ENCODE results near the gene OIP5.
"Not testable (repeated sequence)": the region's sequence is repeated elsewhere in the genome, so short reads cannot be mapped to it uniquely, and the experiment has no call there.

The OIP5 gene

DNA sequence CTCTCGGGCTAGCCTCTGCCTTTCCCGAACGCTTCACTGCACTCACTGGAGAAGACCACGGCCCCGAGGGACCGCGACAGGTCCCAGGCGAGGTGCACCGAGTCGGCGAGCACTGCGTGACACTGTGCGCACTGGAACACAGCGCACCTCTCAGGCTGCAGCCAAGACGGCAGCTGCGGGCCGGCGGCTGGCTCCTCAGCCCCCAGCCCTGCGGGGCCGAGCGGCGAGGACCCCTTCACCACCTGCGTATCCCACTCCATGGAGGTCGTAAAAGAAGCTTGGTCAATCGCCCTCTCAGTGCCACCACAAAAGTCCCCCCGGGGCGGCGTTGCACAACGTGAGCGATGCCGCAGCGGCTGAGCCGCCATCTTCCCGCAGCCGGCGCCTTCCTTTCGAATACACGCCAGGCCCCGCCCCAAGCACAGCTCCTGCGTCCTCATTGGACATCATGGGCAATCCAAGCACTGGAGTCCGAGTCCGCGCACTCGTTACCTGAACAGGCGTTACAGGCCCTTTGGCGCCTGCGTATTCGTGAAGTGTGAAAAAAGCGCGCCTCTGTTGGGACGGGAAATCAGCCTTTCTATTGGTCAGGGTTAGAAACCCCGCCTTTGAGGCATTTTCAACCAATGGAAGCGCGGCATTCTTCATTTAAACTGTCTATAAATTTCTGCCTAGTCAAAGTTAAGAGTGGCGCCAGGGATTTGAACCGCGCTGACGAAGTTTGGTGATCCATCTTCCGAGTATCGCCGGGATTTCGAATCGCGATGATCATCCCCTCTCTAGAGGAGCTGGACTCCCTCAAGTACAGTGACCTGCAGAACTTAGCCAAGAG lies at the start of gene OIP5, which contains the start of gene NUSAP1:
TSS of gene OIP5 (minus strand) at position 398 of the 832 bp plus-strand sequence. CDS start at position 368, 30 bp downstream.
TSS of gene NUSAP1 (plus strand) at position 688 of the 832 bp plus-strand sequence. CDS start at position 765, 77 bp downstream.
- peak; percentile 94 to 98 (median 97) for DNase-seq (ENCODE audit: low read depth in 3 of 3)

DNA sequence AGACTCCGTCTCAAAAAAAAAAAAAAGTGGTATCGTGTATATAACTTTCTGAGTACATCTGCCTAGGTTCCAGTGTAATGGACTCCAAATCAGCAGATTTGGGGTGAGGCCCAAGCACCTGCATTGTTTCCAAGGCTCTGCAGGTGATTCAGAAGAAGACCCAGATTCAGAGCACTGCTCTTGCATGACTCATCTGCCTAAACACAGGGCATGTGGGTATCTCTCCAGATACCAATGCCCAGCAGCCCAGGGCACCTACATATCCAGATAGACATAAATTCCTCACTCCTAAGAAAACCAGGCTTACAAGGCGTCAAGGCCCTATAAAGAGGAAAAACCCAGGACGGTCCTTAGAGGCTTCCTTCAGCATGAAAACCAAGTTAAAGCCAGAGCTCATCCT lies 45.6 kb upstream of the OIP5 start:
- DNase-seq (ENCODE audit: low read depth in 3 of 3): no peak

DNA sequence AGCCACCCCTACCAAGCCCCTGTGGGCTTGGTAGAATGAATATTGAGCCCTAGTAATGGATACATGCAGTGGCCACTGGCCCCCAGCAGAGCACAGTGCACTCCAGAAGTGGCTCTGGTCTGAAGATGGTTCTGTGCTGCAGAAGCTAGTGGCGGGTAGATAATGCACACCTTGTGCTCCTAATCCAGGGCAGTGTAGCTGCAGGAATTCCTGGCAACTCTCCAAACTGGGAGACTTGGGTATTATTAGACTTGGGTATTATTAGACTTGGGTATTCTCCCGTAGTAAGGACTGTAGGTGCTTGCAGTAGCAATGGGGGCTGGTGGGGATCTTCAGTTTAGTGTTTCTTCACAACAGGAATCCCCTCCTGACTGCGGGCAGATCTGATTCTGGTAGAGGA lies 35.0 kb upstream of the OIP5 start:
- DNase-seq (ENCODE audit: low read depth in 3 of 3): no peak

DNA sequence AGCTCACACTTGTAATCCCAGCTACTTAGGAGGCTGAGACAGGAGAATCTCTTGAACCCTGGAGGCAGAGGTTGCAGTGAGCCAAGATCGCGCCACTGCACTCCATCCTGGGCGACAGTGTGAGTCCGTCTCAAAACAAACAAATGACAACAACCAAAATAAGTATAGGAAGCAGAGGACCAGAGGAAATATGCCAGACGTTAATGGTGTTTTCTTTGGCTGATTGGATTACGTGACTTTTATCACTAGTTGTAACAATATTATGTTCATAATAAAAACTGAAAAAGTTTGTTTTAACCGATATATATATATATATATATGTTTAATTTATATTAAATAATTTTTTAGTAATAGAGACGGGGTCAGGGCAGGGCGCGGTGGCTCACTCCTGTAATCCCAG lies 22.0 kb upstream of the OIP5 start:
- DNase-seq (ENCODE audit: low read depth in 3 of 3): no peak

DNA sequence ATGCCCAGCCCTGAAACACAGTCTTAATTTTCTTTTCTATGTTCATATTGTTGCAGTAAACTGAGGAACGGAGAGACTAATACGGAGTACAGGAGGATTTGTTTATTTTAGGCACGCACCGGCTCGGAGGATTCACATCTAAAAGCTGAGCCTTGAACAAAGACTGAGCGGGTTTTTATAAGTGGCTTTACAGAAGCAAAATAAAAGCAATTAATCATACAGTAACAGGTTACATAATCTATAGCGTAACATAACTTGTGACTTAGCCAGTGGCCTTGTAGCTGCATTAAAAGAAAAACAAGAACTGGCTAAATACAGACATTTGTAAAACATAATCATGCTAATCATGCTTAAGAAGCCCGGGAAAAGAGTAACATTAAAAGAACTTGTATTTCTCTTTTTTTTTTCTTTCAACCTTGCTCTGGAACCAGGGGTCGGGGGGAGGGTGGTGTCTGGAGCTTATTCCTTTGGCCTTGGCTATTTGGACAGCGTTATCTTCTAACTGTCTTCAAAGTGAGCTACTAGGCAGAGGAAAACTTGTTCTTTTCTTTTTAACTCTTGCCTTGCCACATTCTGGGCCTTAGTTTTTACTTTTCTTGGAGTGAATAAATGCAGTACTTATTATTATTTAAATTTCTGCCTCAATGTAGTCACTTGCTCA lies 17.8 kb upstream of the OIP5 start:
- DNase-seq (ENCODE audit: low read depth in 3 of 3): no peak

DNA sequence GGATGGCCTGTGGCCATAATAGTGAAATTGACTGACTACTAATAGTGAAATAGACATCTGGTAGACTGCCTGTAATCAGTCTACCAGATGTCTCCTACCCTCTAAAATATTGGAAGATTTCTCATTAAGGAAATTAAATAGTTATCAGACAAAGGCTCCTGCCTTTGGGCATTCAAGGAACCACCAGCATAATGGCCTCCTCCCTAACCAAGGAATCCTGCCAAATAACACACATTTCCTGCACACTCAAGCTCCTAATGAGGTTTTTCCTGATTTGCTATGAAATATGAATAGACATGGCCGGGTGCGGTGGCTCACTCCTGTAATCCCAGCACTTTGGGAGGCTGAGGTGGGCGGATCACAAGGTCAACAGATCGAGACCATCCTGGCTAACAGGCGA lies 14.8 kb upstream of the OIP5 start:
- no peak for DNase-seq (ENCODE audit: low read depth in 3 of 3)

DNA sequence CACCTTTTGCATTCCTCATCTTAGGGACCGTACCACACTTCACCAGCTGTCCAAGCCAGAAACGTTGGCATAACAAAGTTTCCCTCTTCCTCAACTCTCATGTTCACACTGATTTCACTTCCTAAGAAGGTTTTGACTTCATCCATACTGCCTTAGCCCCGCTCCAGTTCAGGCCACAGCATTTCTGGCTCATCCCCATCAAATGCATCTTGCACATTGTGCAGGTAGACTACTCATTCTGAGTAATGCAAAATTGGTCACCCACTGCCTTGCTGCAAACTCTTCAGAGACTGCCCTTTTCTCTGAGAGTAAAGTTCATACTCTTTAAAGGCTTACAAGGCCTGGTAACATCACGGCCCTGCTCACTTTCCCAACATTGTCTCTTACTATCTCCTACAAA lies 9.1 kb upstream of the OIP5 start:
- DNase-seq (ENCODE audit: low read depth in 3 of 3): no peak

DNA sequence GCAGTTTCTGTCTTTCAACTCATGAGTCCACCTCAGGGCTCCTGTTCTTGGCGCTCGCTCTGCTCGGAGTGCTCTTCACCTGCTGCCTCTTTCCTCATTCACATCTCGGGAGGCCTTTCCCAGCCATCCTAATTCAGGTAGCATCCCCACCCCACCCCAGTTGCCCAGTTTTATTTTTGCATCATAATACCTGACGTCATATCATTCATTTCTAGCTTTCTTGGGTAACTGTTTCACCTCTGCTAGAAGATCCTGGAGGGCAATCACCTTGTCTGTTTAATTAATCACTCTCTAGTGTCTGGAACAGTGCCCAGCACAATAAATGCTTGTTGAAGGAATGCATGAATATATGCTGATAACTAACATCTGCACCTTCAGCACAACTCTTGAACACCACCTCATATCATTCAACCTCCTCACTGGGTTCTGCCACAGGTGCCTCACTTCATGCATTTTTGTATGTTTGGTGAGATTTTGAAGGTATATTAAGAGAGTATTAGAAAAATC lies 7.9 kb upstream of the OIP5 start:
- no peak for DNase-seq (ENCODE audit: low read depth in 3 of 3)

DNA sequence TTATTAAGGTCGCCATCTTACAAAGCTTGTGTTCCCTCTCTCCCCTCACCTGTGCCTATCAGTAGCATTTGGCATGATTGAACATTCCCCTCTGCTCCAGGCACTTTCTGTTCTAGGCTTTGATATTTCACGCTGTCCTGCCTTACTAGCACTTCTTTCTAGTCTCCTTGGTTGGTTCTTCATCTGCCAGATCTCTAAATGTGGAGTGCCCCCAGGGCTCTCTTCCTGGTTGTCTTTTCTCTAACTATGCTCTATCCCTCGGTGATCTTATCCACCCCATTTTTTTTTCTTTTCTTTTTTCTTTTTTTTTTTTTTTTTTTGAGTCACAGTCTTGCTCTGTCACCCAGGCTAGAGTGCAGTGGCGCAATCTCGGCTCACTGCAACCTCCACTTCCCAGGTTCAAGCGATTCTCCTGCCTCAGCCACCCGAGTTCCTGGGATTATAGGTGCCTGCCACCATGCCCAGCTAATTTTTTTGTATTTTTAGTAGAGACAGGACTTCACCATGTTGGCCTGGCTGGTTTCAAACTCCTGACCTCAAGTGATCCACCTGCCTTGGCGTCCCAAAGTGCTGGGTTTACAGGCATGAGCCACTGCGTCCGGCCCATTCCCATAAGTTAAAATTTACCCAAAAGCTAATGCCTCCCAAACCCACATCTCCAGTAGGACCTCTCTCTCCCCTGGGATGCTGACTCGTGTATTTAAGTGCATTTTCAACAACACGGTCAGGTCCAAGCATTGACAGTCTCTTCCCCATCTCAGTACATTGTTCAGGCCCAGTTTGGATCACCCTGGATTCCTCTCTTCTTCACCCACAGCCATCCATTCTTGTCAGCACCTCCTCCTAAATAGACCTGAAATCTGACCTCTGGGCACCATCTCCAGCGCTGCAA lies 5.5 kb upstream of the OIP5 start:
- DNase-seq (ENCODE audit: low read depth in 3 of 3): no peak

DNA sequence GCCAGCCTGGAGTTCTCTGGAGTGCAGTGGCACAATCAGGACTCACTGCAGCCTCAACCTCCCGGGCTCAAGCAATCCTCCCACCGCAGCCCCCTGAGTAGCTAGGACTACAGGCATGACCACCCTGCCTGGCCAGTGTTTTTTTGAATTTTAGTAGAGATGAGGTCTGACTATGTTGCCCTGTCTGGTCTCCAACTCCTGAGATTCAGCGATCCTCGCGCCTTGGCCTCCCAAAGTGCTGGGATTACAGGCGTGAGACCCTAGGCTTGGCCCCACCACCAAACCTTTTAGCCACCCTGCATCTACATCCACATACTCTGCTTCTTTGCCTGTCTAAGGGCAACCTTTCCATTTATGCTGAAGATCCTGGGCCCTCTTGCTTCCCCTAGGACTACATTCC lies 4.7 kb upstream of the OIP5 start:
- no peak for DNase-seq (ENCODE audit: low read depth in 3 of 3)

DNA sequence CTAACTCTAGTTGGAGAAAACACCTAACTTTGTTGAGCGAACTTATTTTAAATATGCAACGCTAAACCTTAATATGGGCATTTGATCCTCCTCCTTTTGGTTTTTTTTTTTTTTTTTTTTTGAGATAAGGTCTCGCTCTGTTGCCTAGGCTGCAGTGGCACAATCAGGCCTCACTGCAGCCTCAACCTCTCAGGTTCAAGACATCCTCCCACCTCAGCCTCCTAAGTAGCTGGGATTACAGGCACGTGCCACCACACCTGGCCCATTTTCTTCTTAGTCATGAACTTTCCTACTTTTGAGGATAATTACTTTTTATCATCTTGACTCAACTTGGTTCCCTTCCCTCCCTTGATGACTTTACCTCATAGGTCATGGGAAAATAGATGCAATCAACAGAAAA lies 4.2 kb upstream of the OIP5 start:
- DNase-seq (ENCODE audit: low read depth in 3 of 3): no peak

DNA sequence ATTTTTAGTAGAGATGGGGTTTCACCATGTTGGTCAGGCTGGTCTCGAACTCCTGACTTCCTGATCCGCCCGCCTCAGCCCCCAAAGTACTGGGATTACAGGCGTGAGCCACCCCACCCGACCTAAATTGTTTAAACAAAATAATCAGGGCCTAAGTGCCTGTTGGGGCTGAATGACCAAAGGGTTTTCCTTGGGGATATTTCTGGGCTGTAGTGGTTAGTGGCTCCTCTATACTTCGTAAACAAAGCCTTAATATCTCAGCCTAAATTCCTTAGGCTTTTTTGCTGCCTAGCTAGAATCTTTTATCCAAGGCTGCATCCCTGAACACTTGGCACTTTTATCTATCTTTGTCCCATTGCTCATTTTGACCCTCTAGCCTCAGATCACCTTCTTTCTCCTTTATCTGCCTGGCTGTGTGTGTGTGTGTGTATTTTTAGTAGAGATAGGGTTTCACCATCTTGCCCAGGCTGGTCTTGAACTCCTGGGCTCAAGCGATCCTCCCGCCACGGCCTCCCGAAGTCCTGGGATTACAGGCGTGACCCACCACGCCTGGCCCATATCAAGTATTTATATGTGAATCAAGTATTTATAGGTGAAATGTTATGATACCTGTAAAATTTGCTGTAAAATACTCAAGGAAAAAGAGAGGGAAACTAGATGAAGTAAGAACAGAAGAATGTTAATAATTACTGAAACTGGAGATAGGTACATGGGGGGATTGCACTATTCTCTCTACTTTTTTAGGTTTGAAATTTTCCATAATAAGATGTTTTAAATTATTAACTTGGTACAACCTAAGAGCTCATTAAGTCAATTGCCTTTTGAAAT lies 2.1 kb upstream of the OIP5 start:
- no peak for DNase-seq (ENCODE audit: low read depth in 3 of 3)

DNA sequence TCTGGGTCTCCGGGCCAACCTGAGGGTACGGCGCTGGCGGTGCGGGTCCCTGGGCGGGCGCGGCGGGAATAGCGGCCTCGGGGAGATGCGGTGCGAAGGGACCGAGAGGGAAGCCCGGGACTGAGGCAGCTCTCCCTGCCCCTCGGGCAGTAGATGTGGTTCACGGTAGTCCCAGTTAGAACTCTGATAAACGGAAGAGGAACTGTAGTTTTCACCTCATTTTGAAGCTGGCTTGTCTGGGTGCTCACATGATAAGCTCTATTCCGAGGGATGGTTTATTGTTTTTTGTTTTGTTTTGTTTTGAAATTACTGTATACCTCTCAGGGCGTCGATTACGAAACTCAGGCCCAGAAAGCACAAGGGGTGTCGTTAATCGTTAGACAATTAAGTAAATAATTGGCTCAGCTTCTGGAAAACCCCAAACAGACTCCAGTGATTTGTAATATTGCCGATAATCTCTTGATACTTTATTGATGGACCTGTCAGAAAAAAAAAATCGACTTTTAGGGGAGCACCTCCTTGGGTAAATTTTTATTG lies 703 bp upstream of the OIP5 start:
- no peak for DNase-seq (ENCODE audit: low read depth in 3 of 3)

DNA sequence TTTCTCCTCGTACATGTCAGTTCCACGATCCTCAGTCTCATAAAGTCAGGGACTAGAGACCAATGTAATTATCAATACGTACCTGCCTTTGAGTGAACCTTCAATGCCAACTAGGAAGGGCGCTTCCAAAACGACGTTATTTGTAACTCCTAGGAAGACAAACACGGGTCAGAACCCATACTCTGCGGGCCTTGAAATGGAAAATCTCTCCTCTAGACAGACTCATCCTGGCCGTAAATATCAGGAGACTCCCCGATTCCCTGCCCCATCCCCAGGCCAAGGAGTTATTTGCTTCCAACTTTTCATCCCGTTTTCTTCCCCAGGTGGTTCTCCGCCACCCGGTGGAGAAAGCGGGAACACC lies 578 bp downstream of the OIP5 start:
- no peak for DNase-seq (ENCODE audit: low read depth in 3 of 3)

DNA sequence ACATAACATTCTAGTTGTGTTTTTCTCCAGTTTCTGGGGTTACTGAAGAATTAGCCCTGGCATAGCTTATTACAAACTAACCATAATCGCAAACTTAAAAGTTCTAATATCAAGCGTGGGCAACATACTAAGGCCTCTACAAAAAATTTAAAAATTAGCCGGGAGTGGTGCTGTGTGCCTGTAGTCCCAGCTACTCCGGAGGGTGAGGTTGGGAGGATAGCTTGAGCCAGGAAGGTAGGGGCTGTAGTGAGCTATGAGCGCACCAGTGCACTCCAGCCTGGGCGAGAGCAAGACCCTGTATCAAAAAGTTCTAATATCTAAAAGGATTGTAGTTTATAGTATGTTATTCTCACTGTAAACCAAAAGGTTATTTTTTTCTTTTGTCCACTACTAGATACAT lies 1.1 kb downstream of the OIP5 start:
- DNase-seq (ENCODE audit: low read depth in 3 of 3): no peak

DNA sequence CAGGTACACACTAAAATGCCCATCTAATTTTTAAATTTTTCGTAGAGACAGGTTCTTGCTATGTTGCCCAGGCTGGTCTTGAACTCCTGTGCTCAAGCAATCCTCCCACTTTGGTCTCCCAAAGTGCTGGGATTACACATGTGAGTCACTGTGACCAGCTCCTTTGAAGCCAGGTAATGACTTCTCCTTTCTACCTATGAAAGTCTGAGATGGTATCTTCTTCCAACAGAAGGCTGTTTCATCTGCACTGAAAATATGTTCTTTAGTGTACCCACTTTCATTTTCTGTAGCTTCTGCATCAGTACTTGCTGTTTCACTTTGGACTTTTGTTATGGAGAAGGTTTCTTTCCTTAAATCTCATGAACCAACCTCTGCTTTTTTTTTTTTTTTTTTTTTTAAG lies 8.8 kb downstream of the OIP5 start:
- DNase-seq (ENCODE audit: low read depth in 3 of 3): no peak

DNA sequence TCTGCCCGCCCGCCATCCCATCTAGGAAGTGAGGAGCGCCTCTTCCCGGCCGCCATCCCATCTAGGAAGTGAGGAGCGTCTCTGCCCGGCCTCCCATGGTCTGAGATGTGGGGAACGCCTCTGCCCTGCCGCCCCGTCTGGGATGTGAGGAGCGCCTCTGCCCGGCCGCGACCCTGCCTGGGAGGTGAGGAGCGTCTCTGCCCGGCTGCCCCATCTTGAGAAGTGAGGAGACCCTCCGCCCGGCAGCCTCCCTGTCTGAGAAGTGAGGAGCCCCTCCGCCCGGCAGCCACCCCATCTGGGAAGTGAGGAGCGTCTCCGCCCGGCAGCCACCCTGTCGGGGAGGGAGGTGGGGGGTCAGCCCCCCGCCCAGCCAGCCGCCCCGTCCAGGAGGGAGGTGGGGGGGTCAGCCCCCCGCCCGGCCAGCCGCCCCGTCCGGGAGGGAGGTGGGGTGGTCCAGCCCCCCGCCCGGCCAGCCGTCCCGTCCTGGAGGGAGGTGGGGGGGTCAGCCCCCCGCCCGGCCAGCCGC lies 11.5 kb downstream of the OIP5 start:
- not testable (repeated sequence) for DNase-seq (ENCODE audit: low read depth in 3 of 3)

DNA sequence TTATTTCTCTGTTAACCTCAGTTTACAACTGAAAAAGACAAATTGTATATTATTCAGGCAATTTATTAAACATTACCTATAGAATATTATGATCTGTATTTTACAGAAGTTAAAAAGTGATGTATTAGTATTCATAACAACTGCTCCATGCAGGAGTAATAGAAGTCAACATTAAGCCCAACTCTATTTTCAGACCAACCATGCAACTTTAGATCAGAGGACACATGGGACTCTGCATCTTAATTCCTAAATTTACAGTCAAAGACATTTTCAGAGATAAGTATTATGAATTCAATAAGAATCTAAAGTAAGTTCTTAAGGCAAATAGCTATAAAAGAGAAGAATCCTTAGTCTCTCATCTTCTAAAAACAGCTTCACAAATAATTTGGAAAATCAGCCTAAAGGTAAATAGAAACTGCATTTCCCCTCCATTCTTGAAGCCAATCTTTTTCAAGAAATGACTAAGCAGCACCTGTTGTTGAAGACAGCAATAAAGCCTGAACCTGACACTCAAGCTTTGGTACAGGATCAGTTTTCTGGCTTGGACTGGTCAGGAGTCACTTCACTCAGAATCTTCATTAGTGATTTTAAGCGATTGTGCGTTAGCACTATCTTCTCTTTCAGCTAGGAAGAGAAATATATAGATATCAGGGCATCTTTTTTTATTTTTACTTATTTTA lies 23.0 kb downstream of the OIP5 start:
- DNase-seq (ENCODE audit: low read depth in 3 of 3): no peak

DNA sequence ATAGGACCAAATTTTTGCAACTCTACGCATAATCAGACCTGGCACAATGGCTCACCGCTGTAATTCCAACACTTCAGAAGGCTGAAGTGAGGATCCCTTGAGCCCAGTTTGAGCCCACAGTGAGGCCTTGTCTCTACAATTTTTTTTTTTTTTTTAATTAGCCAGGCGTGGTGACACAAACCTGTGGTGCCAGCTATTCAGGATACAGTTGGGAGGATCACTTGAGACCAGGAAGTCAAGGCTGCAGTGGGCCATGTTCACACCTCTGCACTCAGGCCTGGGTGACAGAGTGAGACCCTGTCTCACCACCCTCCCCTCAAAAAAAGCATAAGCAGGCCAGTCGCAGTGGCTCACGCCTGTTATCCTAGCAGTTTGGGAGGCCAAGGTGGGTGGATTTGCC lies 24.7 kb downstream of the OIP5 start:
- DNase-seq (ENCODE audit: low read depth in 3 of 3): no peak

DNA sequence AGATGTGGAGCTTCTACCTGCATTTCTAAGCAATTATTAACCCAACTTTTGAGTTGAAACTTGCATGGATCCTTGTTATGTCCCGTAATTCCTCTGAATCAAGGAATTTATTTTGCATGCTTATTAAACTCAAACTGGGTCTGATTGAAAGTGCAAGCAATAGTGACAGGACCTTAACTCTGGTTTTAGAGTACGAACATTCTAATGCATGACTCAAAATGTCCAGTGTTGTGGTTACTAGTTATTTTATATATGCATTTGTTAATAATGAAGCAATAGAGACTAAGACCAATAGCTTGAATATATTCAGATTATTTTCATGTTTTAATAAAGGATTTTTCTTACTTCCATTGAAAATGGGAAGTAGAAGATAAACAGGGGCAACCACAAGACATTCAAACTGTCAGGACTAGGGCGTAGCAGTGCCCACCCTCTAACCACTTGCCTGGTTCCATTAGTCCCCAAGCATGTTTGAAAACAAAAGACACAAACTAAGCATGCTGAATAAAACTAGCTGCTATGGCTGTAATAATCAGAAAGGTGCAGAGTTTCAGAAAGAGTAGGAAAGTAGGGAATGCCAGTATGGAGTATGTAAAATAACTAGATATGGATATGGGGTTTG lies 28.1 kb downstream of the OIP5 start:
- no peak for DNase-seq (ENCODE audit: low read depth in 3 of 3)

Measured in stimulated activated CD4-positive, alpha-beta T cell treated with anti-CD3 and anti-CD28 coated beads, TNF-alpha, amount 100 ng/mL, for 24 hours (primary cell).